Measurements from ENCODE around the gene ARHGEF38. TPM values are rescaled to one million over a fixed set of nuclear protein-coding genes. Genes with fewer than 3 reads are reported as not detected.
"Not testable (repeated sequence)": the region's sequence is repeated elsewhere in the genome, so short reads cannot be mapped to it uniquely, and the experiment has no call there.

ARHGEF38 gene
- polyA plus RNA-seq, 3 donors = not detected

DNA sequence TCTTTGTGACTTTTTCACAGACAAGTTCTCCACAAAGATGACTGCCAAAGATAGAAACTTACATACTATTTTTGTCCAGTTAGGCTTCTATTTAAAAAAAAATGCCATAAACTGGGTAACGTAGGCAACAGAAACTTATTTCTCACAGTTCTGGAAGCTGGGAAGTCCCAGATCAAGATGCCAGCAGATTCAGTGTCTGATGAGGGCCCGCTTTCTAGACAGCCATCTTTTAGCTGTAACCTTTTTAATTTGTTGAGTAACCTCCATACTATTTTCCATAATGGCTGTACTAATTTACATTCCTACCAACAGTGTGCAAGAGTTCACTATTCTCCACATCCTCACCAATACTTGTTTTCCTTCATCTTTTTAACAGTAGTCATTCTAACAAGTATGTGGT is 55.5 kb downstream of the ARHGEF38 start:
- intact Hi-C loops (cut with micrococcal nuclease) = no loop called here
- Histone ChIP-seq H3K27ac (ENCODE audit: low read depth in 1 of 2, low read length in 2 of 2) (no peak overlapping the region), H4K20me1 (ENCODE audit: insufficient read depth, low read length) (no peaks in the 10 kb centered on the region), H3K4me1 (ENCODE audit: control insufficient read depth in 1 of 2, insufficient read depth in 2 of 2, low read length in 2 of 2) (no peaks in the 10 kb centered on the region), H3K4me3 (replicated peaks in 1 of 3; ENCODE audit: low read depth in 2 of 3, low read length in 3 of 3) (no peak overlapping the region), H2AFZ (ENCODE audit: insufficient read depth, low read depth, low read length, poor library complexity, severe bottlenecking) (no peak overlapping the region), H3K79me2 (ENCODE audit: insufficient read depth, low read length) (no peaks in the 10 kb centered on the region), H3K4me2 (replicated peaks; ENCODE audit: extremely low read depth, low read length, poor library complexity, severe bottlenecking) (no peak overlapping the region), H3K9ac (ENCODE audit: insufficient read depth, low read length, poor library complexity, severe bottlenecking) (no peak overlapping the region), H3K27me3 (ENCODE audit: control insufficient read depth in 2 of 2, insufficient read depth in 2 of 2, low read length in 2 of 2) (no peaks in the 10 kb centered on the region), H3K36me3 (replicated peaks in 1 of 2; ENCODE audit: control insufficient read depth in 1 of 2, insufficient read depth in 2 of 2, low read length in 2 of 2) (no peaks in the 10 kb centered on the region), H3K9me3 (replicated peaks in 1 of 2; ENCODE audit: control insufficient read depth in 1 of 2, insufficient read depth in 1 of 2, low read length in 2 of 2) (no peaks in the 10 kb centered on the region)
- WGBS (ENCODE audit: insufficient coverage) = 100% methylated on average over 1 of the region's 2 CpGs
- TF ChIP-seq, protein P1, sequence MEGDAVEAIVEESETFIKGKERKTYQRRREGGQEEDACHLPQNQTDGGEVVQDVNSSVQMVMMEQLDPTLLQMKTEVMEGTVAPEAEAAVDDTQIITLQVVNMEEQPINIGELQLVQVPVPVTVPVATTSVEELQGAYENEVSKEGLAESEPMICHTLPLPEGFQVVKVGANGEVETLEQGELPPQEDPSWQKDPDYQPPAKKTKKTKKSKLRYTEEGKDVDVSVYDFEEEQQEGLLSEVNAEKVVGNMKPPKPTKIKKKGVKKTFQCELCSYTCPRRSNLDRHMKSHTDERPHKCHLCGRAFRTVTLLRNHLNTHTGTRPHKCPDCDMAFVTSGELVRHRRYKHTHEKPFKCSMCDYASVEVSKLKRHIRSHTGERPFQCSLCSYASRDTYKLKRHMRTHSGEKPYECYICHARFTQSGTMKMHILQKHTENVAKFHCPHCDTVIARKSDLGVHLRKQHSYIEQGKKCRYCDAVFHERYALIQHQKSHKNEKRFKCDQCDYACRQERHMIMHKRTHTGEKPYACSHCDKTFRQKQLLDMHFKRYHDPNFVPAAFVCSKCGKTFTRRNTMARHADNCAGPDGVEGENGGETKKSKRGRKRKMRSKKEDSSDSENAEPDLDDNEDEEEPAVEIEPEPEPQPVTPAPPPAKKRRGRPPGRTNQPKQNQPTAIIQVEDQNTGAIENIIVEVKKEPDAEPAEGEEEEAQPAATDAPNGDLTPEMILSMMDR (IDR thresholded peaks at IDR 0.05) = no peak
- H3K9me3 Mint-ChIP-seq = peaks cover 0 to 4% (median 0%) of the 10 kb centered on the region in 7 donors
- no peak overlapping the region for H3K4me3 Mint-ChIP-seq
- H3K27ac Mint-ChIP-seq = no peak overlapping the region
- no peaks in the 10 kb centered on the region for H3K27me3 Mint-ChIP-seq (ENCODE audit: low read depth in 3 of 3)
- no peaks in the 10 kb centered on the region for H3K36me3 Mint-ChIP-seq
- no peak for DNase-seq
- H3K4me1 Mint-ChIP-seq = peaks cover 7% of the 10 kb centered on the region

GRCh38 chr4:105609819-105610218 is 57.4 kb downstream of the ARHGEF38 start:
- H3K4me2 ChIP-seq (replicated peaks; ENCODE audit: extremely low read depth, low read length, poor library complexity, severe bottlenecking); H3K4me1 ChIP-seq (ENCODE audit: control insufficient read depth in 1 of 2, insufficient read depth in 2 of 2, low read length in 2 of 2); H3K27ac ChIP-seq (ENCODE audit: low read depth in 1 of 2, low read length in 2 of 2); H3K27me3 ChIP-seq (ENCODE audit: control insufficient read depth in 2 of 2, insufficient read depth in 2 of 2, low read length in 2 of 2); H3K4me3 ChIP-seq (replicated peaks in 1 of 3; ENCODE audit: low read depth in 2 of 3, low read length in 3 of 3); H3K36me3 ChIP-seq (replicated peaks in 1 of 2; ENCODE audit: control insufficient read depth in 1 of 2, insufficient read depth in 2 of 2, low read length in 2 of 2); H3K4me1 Mint-ChIP-seq; H2AFZ ChIP-seq (ENCODE audit: insufficient read depth, low read depth, low read length, poor library complexity, severe bottlenecking); DNase-seq; H3K36me3 Mint-ChIP-seq; H3K9me3 ChIP-seq (replicated peaks in 1 of 2; ENCODE audit: control insufficient read depth in 1 of 2, insufficient read depth in 1 of 2, low read length in 2 of 2); H3K27ac Mint-ChIP-seq; H3K27me3 Mint-ChIP-seq (ENCODE audit: low read depth in 3 of 3); H3K9ac ChIP-seq (ENCODE audit: insufficient read depth, low read length, poor library complexity, severe bottlenecking); intact Hi-C loops (cut with micrococcal nuclease); H3K9me3 Mint-ChIP-seq; H3K4me3 Mint-ChIP-seq; H4K20me1 ChIP-seq (ENCODE audit: insufficient read depth, low read length); H3K79me2 ChIP-seq (ENCODE audit: insufficient read depth, low read length): not testable (repeated sequence)
- 100% methylated on average over 2 of the region's 5 CpGs for WGBS (ENCODE audit: insufficient coverage)

Data from CD14-positive monocyte (primary cell).